GM21526 (cell line): Measurements from ENCODE around the gene TEX11.

Experiments used
- ATAC-seq: cut with Tn5 transposase; IDR thresholded peaks from one replicate; pipeline ENCODE4 v1.9.1; 2021; ENCODE audit warnings: moderate library complexity; ENCODE audit not compliant: unreplicated experiment, low FRiP score

The TEX11 gene

DNA sequence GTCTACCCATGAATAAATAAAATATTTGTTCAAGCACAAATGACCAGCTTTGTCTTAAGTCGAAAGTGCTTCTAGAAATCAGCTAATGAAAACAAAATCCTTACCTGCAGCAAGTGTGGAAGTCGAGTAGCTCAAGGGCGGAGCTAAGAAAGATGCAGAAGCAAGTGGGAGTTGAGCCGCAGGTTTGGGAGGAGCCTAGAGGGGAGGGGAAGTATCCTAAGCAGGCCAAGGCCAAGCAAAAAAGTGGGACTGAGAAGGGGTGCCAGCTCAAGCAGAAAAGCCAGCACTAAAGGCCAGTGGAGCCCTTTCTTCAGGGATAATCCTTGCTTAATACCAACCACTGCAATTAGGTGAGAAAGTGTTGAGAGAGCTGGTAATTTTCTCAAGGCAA lies 403.1 kb downstream of the TEX11 start:
- ATAC-seq, result no peak

DNA sequence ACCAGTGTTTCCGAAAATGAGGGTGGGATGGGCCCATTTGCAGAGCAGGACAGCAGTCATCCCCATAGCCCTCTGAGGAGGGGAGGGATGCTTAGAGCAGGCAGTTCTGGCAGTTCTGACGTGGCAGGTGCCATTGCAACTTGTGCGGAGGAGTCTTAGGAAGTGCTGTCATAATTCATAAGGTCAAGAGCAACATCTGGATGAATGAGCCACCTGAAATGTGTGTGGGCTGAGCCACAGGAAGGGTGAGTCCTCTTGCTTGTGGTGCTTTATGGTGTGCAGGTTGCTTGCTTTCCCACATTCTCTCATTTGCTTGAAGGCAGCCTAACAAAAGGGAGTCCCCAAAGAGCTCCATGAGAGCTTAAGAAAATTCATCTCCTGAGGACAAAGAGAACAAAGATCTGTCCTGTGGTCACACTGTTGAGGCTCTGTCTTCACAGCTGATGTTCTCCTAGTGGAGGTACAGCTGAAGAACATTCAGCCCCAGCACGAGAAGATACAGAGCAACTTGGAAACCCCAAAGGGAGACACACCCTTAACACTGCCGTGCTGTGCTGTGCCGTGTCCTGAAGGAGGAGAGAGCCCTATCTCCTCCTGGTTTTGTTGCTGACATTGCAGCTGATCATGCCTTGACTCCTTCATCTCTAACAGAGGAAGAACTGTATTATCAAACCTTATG lies 403.6 kb downstream of the TEX11 start:
- no peak for ATAC-seq

DNA sequence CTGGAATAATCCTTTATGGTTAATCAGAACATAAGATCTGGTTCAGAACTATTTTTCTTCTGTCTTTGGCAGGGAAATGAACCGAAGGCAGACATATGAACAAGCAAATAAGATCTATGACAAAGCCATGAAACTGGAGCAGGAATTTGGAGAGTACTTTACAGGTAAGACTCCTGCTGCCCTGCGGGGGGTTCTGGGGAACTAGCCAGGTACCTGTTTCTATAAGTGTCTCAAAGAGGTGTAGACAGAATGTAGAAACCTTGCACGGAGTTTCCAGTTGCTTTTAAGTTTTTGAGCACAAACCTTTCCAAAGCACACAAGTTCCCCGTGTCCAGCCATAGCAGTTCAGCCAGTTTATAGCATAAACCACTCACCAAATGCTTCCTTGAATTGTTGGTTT lies 407.7 kb downstream of the TEX11 start:
- ATAC-seq, result no peak

DNA sequence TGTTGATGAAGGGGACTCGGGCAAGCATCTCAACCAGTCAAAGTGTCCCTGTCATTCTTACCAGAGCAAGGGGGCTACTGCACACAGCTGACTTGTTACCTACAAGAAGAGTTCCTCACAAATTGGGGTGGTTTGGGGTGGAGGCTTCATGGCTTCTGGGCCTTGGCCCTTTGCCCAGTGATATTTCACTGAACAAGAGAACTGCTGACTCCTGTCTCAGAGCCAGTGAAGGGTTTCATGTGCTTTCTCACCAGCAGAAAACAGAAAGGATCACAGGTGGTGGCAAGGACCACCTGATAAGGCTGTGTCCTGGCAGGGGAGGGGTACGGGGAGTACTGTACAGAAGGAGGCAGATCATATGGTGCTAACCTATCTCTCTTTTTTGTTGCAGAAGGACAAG lies 410.4 kb downstream of the TEX11 start:
- ATAC-seq, result no peak

DNA sequence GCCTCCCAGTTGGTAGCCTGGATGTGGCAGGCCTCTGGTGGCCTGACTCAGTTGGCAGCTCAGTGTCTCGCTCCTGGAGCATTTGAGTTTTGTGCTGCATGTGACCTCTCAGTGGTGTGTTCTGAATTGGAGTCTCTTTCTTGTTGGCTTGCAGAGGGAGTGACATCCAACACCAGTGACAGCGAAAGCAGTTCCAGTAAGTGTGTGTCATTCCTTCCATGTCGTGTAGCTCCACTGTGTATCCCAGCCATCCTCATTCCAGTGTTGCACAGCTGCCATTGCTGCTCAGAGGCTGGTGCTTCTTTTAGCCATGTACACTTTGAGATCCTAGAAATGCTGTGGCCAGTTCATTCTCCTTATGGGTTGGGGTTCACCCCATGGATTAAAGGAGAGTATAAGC lies 411.5 kb downstream of the TEX11 start:
- no peak for ATAC-seq

DNA sequence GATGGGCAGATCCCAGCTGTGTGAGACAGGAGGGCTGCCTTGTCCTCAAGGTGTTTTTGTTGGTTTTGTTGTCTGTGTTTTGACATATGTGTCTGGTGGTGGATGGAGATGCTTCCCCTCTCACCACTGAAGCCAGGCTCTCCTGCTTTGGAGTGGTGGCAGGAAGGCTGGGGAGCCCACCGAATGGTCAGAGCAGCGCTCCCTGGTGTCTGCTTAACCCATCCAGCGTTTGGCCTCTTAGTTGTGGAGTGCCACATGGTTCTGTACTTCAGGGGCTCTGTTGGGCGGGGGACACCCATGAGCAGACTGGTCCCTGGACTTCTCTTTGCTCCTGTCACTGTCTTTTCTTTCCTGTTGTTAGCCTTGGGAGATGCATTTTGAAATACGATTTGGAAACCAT lies 412.0 kb downstream of the TEX11 start:
- no peak for ATAC-seq

DNA sequence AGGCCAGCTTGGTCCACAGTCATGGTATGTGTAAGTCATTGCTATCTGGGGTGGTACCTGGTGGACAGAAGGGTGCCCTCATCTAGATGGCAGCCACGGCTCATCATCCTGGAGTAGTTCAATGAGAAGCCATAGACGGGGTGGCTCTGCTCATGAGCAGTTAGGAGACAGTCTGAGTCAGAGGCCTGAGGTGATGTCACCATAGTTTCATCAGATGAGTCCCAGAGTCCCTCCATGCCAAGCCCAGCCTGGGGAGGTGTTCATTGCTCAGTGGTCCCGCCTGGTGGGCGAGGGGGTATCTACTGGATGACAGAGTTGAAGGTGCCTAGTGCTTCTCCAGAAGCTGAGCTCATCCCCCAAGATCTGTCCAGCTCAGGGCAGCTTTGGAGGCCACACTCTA lies 414.1 kb downstream of the TEX11 start:
- no peak for ATAC-seq

DNA sequence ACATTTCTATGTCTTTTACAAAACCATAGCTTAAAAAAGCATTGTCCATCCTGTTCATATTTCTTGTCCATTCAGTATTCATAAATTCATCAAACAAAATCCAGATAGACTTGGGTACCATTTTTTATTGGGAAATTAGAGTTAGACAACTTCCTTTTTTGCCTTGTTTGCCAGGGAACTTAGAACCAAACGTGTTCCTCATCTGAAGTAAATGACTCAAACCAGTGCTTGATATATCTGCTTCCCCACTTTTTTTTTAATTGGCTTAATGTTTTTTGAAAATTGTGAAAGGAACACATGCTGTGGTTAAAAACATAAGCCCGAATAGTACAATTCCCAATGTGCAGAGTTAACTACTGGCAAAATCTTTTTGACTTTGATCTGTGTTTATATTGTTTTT lies 419.7 kb downstream of the TEX11 start:
- no peak for ATAC-seq

DNA sequence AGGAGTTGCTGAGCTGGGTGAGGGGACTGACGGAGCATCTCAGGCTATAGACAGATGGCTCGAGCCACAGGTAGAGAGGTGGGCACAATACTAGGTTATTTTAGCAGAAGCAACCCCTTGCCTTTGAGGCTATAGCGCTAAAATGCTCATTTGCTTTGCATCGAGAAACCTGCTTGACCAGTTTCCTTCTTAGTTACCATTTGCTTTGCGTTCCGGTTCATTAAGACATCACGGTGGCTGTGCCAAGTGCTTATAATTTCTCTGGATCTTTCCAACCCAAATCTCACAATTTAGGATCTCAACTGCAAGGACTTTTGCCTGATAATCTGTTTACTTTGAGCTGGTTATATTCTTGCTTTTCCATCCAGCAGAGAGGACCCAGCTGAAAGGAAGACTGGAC lies 423.0 kb downstream of the TEX11 start:
- ATAC-seq, result no peak

DNA sequence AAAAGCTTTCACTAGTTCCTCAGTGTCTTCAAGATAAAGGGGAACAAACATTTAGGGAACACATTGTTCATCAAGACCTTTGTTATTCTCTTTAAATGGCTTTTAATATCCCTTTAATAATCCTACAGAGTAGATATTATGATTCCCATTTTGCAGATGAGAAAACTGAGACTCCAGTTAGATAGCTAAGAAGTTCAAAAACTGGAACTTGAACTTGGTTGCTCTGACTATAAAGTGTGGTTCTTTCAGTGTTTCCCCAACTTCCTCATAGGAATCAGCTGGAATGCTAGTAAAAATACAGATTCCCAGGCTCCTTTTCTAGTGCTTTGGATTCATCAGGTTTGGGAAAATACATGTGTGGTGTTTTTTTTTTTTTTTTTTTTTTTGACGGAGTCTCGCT lies 426.2 kb downstream of the TEX11 start:
- no peak for ATAC-seq

DNA sequence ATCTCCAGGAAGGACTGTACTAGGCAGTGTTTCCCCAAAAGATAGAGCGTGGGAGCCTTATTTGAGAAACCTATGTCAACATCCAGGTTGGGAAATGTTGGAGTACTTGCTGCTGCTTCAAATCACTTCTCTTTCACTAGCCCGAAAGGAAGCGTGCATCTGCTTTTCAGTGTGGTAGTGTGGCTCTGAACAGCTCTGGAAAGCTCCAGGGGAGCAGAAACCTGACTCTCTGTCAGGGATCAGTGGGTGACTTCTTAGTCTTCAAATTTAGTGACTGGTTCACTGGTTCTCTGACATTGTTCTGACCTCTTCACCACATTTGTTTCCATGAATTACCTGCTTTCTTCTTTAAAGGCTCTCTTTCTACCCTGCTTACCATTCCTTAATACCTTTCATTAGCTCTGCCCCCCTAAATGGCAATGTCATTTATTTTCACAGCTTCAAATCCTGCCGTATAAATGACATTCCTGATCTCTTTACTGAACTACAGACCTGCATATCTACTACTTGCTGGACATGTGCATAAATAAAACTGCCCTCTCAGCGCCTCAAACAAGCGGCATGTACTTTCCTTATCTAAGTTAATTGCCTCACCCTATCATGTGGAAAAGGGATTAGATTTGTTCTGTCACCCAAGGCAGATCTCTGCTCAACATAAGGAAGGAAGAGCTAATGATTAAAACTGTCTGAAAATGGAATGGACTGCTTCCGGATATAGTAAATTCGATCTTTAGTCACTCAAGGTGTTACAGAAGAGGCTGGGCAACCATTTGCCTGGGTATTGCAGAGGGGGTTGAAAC lies 426.8 kb downstream of the TEX11 start:
- no peak for ATAC-seq

DNA sequence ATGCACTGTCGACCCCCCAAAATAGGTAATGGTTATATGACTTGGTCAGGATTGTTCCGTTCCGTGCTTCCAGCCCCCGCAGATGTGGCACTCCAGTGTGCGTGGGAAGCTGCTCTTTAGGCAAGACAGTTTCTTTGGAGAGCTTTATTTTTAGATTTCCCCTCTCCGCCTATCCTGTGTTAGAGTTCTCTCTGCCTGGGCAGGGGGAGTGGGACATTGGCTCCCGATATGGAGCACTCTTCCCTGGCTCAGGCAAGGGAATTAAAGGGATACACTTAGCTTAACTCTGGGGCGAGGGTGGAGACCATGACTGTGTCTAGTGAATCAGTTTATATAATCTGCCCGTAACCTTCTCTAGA lies 427.9 kb downstream of the TEX11 start:
- ATAC-seq, result no peak

DNA sequence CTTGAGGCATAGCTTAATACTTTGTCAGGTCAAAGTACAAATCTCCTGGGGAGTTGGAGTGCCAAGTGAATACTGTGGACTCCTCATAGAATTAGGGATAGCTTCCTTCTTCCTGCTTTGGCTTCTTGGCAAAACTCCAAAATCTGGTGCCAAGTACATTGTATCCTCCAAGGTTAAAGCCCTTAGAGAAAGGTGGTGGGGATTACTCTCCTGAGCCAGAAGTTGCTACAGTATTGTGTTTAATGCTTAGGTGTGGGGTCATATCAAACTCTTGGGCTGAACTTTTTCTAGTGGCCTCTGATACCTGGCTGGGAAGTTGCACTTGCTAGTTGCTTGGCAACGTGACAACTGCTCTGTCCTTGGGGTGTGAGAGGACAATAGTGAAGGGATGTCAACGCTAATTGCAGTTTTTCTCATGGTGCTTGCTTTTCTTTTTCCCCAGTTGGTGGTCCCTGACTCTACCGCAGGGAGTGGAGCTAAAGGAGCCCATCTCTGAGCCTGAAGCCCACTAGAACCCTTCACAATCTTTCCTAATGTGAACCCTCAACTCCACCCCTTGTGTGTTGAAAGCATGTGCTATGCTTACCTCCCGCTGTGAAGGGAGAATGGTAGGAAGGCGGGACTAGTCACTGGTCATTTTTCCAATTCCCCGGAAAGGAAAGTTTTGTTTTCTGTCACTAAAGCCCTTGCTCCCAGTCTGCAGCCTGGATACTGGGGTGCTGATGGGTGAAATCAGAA lies 428.4 kb downstream of the TEX11 start:
- ATAC-seq, result no peak

DNA sequence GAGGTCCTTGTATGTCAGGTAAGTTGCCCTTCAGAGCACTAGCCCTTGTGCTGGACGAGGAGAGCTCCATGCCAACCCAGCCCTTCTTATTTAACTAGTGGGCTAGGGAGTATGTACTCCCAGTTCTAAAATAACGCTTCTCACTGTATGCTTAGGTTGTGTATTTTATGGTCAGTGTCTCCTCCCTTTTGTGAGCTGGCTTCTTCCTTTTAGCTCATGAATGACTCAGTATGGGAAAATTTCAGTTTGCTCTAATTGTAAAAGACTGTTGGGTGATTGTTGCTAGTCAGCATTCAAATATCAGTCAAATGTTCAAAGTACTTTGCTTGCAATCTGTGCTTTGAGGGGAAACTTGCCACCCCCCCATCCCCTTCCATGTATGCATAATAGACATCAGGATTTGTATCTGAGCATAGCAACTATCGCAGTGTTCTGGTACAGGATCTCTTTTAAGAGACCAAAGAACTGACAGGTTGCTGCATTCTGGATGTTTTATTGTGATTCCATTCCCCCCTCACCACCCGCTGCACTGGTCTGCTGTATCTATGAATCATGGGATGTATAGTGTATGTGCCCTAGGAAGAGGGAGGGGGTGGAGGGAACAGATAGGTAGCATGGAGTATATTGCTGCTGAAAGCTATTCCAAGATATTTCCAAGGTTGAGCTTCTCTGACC lies 429.1 kb downstream of the TEX11 start:
- no peak for ATAC-seq
